ENCODE results near the gene AMIGO2. TPM values are rescaled to one million over a fixed set of nuclear protein-coding genes. Genes with fewer than 3 reads are reported as not detected.

The AMIGO2 gene
- total and polyA plus RNA-seq, 9 of the 15 experiments (the other 6 are each of a cell fraction or from before 2014, with no cell fraction given): 2.0 to 8.3 (median 3.8) TPM

DNA sequence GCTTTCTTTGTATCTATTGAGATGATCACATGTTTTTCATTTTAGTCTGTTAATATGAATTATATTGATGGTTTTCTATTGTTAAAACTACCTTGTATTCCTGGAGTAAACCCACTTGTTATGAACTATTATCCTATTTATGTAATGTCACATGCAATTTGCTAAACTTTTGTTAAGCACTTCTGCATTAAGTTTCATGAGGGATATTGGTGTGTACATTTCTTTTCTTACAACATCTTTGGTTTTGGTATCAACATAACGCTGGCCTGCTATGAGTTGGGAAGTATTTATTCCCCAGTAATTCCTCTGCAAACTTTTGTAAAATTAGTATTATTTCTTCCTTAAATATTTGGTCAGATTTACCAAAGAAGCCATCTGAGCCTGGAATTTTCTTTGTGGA, 46.5 kb upstream of the AMIGO2 start (continued):
- TF ChIP-seq PATZ1 (CRISPR knock-in tag; IDR thresholded peaks at IDR 0.05; ENCODE audit: borderline replicate concordance): no peak
- no peak for TF ChIP-seq ZNF165 (CRISPR knock-in tag; IDR thresholded peaks at IDR 0.05; ENCODE audit: borderline replicate concordance)

GRCh38 chr12:47124451-47124850, 44.7 kb upstream of the AMIGO2 start:
- H4K20me1 ChIP-seq (replicated peaks; ENCODE audit: control insufficient read depth, insufficient read depth, low read length): no peaks in the 10 kb centered on the region
- no peaks in the 10 kb centered on the region for H3K9me1 ChIP-seq (ENCODE audit: control insufficient read depth, insufficient read depth, low read length)
- POLR2A ChIA-PET: no interaction called here
- ATAC-seq (no peak), FAIRE-seq (no peak), DNase-seq (ENCODE audit: extremely low read depth in 1 of 4, low spot score in 3 of 4) (no peak)
- 0% methylated on average over 1 of the region's 1 CpG for WGBS (ENCODE audit: insufficient coverage, low coverage, missing lambda C conversion rate)
- no peaks in the 10 kb centered on the region for H3K9me3 ChIP-seq (replicated peaks; ENCODE audit: control insufficient read depth, insufficient read depth, low read depth, low read length)
- H3K27me3 ChIP-seq (ENCODE audit: control insufficient read depth in 2 of 2, insufficient read depth in 2 of 2, low read length in 2 of 2): no peaks in the 10 kb centered on the region
- no peaks in the 10 kb centered on the region for H3K36me3 ChIP-seq (ENCODE audit: control insufficient read depth, insufficient read depth, low read length)
- no peak overlapping the region for H3K4me2 ChIP-seq (ENCODE audit: insufficient read depth, low read length)
- no peaks in the 10 kb centered on the region for H3K79me2 ChIP-seq (ENCODE audit: control insufficient read depth, insufficient read depth, low read length)
- in situ Hi-C loops (cut with MboI): no loop called here
- H3K27ac ChIP-seq (ENCODE audit: extremely low read depth, low read depth, low read length): no peak overlapping the region
- H2AFZ ChIP-seq (ENCODE audit: low read depth, low read length): no peak overlapping the region
- no TSS peak for BruUV-seq (replicated peaks)
- intact Hi-C loops (cut with micrococcal nuclease): no loop called here
- no peaks in the 10 kb centered on the region for H3K4me1 ChIP-seq (replicated peaks in 1 of 2; ENCODE audit: control insufficient read depth in 2 of 2, insufficient read depth in 2 of 2, low read length in 2 of 2)
- CTCF ChIA-PET (ENCODE audit: low intra/inter-chr PET ratio): no interaction called here
- H3K9ac ChIP-seq (ENCODE audit: insufficient read depth in 1 of 2, low read depth in 2 of 2, low read length in 2 of 2): no peak overlapping the region
- H3K4me3 ChIP-seq: no peak overlapping the region
- TF ChIP-seq SP2 (IDR thresholded peaks at IDR 0.05; ENCODE audit: extremely low read depth, low read depth, low read length, poor library complexity, severe bottlenecking) (no peak), ZHX1 (conservative IDR thresholded peaks at IDR 0.05; ENCODE audit: low read length) (no peak), NCOA4 (IDR thresholded peaks at IDR 0.05; ENCODE audit: partially characterized antibody) (no peak), ILF3 (IDR thresholded peaks at IDR 0.05; ENCODE audit: borderline replicate concordance) (no peak), C11orf30 (IDR thresholded peaks at IDR 0.05; ENCODE audit: low read depth) (peak; percentile 51; the same call in 1 of the 2 replicates), HDAC8 (tag; IDR thresholded peaks at IDR 0.05) (no peak), CEBPG (CRISPR knock-in tag; IDR thresholded peaks at IDR 0.05) (no peak), CEBPG (tag; conservative IDR thresholded peaks at IDR 0.05 in 1 of 2, IDR thresholded peaks at IDR 0.05 in 1 of 2) (peak in 1 of 2 experiments; percentile 39; a peak in 1 of 4 replicates), NFE2 (IDR thresholded peaks at IDR 0.05; ENCODE audit: low read depth) (peak; percentile 64), HOXB6 (CRISPR knock-in tag; IDR thresholded peaks at IDR 0.05; ENCODE audit: borderline replicate concordance) (no peak)
- TF ChIP-seq, protein P1, sequence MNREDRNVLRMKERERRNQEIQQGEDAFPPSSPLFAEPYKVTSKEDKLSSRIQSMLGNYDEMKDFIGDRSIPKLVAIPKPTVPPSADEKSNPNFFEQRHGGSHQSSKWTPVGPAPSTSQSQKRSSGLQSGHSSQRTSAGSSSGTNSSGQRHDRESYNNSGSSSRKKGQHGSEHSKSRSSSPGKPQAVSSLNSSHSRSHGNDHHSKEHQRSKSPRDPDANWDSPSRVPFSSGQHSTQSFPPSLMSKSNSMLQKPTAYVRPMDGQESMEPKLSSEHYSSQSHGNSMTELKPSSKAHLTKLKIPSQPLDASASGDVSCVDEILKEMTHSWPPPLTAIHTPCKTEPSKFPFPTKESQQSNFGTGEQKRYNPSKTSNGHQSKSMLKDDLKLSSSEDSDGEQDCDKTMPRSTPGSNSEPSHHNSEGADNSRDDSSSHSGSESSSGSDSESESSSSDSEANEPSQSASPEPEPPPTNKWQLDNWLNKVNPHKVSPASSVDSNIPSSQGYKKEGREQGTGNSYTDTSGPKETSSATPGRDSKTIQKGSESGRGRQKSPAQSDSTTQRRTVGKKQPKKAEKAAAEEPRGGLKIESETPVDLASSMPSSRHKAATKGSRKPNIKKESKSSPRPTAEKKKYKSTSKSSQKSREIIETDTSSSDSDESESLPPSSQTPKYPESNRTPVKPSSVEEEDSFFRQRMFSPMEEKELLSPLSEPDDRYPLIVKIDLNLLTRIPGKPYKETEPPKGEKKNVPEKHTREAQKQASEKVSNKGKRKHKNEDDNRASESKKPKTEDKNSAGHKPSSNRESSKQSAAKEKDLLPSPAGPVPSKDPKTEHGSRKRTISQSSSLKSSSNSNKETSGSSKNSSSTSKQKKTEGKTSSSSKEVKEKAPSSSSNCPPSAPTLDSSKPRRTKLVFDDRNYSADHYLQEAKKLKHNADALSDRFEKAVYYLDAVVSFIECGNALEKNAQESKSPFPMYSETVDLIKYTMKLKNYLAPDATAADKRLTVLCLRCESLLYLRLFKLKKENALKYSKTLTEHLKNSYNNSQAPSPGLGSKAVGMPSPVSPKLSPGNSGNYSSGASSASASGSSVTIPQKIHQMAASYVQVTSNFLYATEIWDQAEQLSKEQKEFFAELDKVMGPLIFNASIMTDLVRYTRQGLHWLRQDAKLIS (CRISPR knock-in tag; IDR thresholded peaks at IDR 0.05): no peak
